H1 (cell line): ENCODE measurements around the gene SBK2. TPM values are rescaled to one million over a fixed set of nuclear protein-coding genes. Genes with fewer than 3 reads are reported as not detected.
A peak's percentile ranks its signal among the peaks of the same experiment; 100 is the strongest.

ENCODE experiments used
- CTCF ChIA-PET: fragments of 300-600 bp; sonication (Branson Sonifier 250); formaldehyde crosslinking; loops from one replicate; lab custom pipeline; 2021; ENCODE audit not compliant: partially characterized antibody; lab: Charles Lee
- POLR2A ChIA-PET: fragments of 300-600 bp; sonication (Branson Sonifier 250); formaldehyde crosslinking; loops from one replicate; lab custom pipeline; 2021; ENCODE audit warnings: inconsistent platforms; ENCODE audit not compliant: partially characterized antibody; lab: Charles Lee
- DNase-seq, 2 experiments: peaks; one replicate each; pipeline versions ENCODE4 v3.0.0 to v3.0.0-alpha.2; 2010 to 2022; ENCODE audit warnings: low spot score in 2 of 2, low read depth in 1 of 2, mixed read lengths in 1 of 2
- FAIRE-seq: peaks from 2 replicates; lab custom pipeline; 2011; peaks lifted over from hg19 to GRCh38; lab: Jason Lieb, UNC
- H2AFZ ChIP-seq: 2 replicates; pipeline ENCODE4 v1.8.1; 2012; ENCODE audit warnings: low read length, inconsistent platforms
- H2AK5ac ChIP-seq: 2 replicates; pipeline ENCODE4 v1.6.1; 2013; ENCODE audit warnings: low read depth, low read length
- H2BK120ac ChIP-seq: replicated peaks from 2 replicates; pipeline ENCODE3; 2013; ENCODE audit warnings: low read depth, low read length, inconsistent platforms
- H2BK12ac ChIP-seq: 2 replicates; pipeline ENCODE4 v1.6.1; 2013; ENCODE audit warnings: low read depth, low read length
- H2BK15ac ChIP-seq: 2 replicates; pipeline ENCODE4 v1.6.1; 2013; ENCODE audit warnings: low read length
- H2BK20ac ChIP-seq: 2 replicates; pipeline ENCODE4 v1.6.1; 2013; ENCODE audit warnings: low read length
- H2BK5ac ChIP-seq: 2 replicates; pipeline ENCODE4 v1.6.1; 2013; ENCODE audit warnings: low read depth, low read length
- H3K14ac ChIP-seq: 2 replicates; pipeline ENCODE4 v1.6.1; 2013; ENCODE audit warnings: inconsistent platforms; ENCODE audit not compliant: insufficient read length
- H3K18ac ChIP-seq: 2 replicates; pipeline ENCODE4 v1.6.1; 2013; ENCODE audit warnings: low read length; ENCODE audit errors: extremely low read depth
- H3K23ac ChIP-seq: 2 replicates; pipeline ENCODE4 v1.6.1; 2013; ENCODE audit warnings: inconsistent platforms; ENCODE audit not compliant: insufficient read length
- H3K23me2 ChIP-seq: 2 replicates; pipeline ENCODE4 v1.6.1; 2013; ENCODE audit warnings: low read depth, low read length
- H3K27ac ChIP-seq: 2 replicates; pipeline ENCODE4 v1.6.1; 2011; ENCODE audit warnings: low read depth, low read length, inconsistent platforms
- H3K27me3 ChIP-seq, 4 experiments: replicated peaks in 1 of 4; 1 replicate in 1 of 4; 2 replicates in 3 of 4; pipeline versions ENCODE4 v1.6.1 to v1.8.1; 2011 to 2013; ENCODE audit warnings: low read length in 3 of 4, mild to moderate bottlenecking in 3 of 4, inconsistent platforms in 2 of 4, mixed read lengths in 2 of 4, moderate library complexity in 1 of 4; ENCODE audit not compliant: control insufficient read depth in 3 of 4, insufficient read depth in 3 of 4; ENCODE audit errors: extremely low read depth in 1 of 4
- H3K36me3 ChIP-seq, 4 experiments: 2 replicates each; pipeline versions ENCODE4 v1.6.1 to v1.8.1; 2011 to 2013; ENCODE audit warnings: mild to moderate bottlenecking in 4 of 4, low read length in 3 of 4, moderate library complexity in 2 of 4, control low read depth in 1 of 4, inconsistent platforms in 1 of 4; ENCODE audit not compliant: insufficient read depth in 4 of 4, control insufficient read depth in 2 of 4
- H3K4ac ChIP-seq: replicated peaks from 2 replicates; pipeline ENCODE3; 2013; ENCODE audit warnings: low read length, low read depth, mixed read lengths, inconsistent platforms; ENCODE audit not compliant: insufficient read length
- H3K4me1 ChIP-seq, 4 experiments: replicated peaks in 1 of 4; 1 replicate in 1 of 4; 2 replicates in 3 of 4; pipeline versions ENCODE4 v1.6.1 to v1.8.1; 2011 to 2013; ENCODE audit warnings: low read length in 3 of 4, inconsistent platforms in 2 of 4, mixed read lengths in 1 of 4; ENCODE audit not compliant: insufficient read depth in 4 of 4, control insufficient read depth in 3 of 4
- H3K4me2 ChIP-seq, 2 experiments: 2 replicates each; pipeline versions ENCODE4 v1.6.1 to v1.8.1; 2011 to 2013; ENCODE audit warnings: low read depth in 2 of 2, low read length in 2 of 2, control low read depth in 1 of 2, inconsistent platforms in 1 of 2, mild to moderate bottlenecking in 1 of 2; ENCODE audit not compliant: insufficient read depth in 1 of 2
- H3K4me3 ChIP-seq, 4 experiments: fragments of 200-600, 300-600 bp in 1 of 4; sonication (generic), shearing (Covaris generic), sonication (Bioruptor Twin) in 1 of 4; 2 replicates each; pipeline versions ENCODE4 v1.5.1 to v1.8.1; 2011 to 2016; ENCODE audit warnings: low read length in 4 of 4, low read depth in 3 of 4, control low read depth in 2 of 4, inconsistent platforms in 2 of 4, mild to moderate bottlenecking in 2 of 4, mixed read lengths in 1 of 4, moderate library complexity in 1 of 4; ENCODE audit not compliant: insufficient read depth in 2 of 4; ENCODE audit errors: extremely low read depth in 1 of 4
- H3K56ac ChIP-seq: replicated peaks from 2 replicates; pipeline ENCODE3; 2013; ENCODE audit warnings: low read depth, mild to moderate bottlenecking, mixed read lengths, low read length, inconsistent platforms; ENCODE audit not compliant: insufficient read length
- H3K79me1 ChIP-seq: 2 replicates; pipeline ENCODE4 v1.6.1; 2013; ENCODE audit warnings: low read depth, low read length, control low read depth
- H3K79me2 ChIP-seq, 2 experiments: 2 replicates each; pipeline versions ENCODE4 v1.6.1 to v1.8.1; 2012 to 2013; ENCODE audit warnings: low read length in 2 of 2, mild to moderate bottlenecking in 2 of 2, inconsistent platforms in 1 of 2; ENCODE audit not compliant: insufficient read depth in 2 of 2, control insufficient read depth in 1 of 2
- H3K9ac ChIP-seq, 4 experiments: replicated peaks in 1 of 4; 1 replicate in 1 of 4; 2 replicates in 3 of 4; pipeline versions ENCODE4 v1.6.1 to v1.8.1; 2011 to 2013; ENCODE audit warnings: low read depth in 3 of 4, low read length in 3 of 4, control low read depth in 2 of 4, mild to moderate bottlenecking in 2 of 4, moderate library complexity in 2 of 4, inconsistent platforms in 1 of 4; ENCODE audit errors: extremely low read depth in 1 of 4
- H3K9me3 ChIP-seq, 2 experiments: 2 replicates each; pipeline versions ENCODE4 v1.6.1 to v1.8.1; 2012 to 2013; ENCODE audit warnings: mild to moderate bottlenecking in 2 of 2, moderate library complexity in 2 of 2, control low read depth in 1 of 2, inconsistent platforms in 1 of 2, low read depth in 1 of 2, low read length in 1 of 2, mixed read lengths in 1 of 2; ENCODE audit not compliant: insufficient read depth in 2 of 2
- H4K20me1 ChIP-seq, 2 experiments: replicated peaks in 1 of 2; 2 replicates each; pipeline versions ENCODE3 to v1.8.1; 2011 to 2013; ENCODE audit warnings: inconsistent platforms in 2 of 2, low read length in 2 of 2, mild to moderate bottlenecking in 1 of 2; ENCODE audit not compliant: insufficient read depth in 2 of 2, control insufficient read depth in 1 of 2
- H4K5ac ChIP-seq: 2 replicates; pipeline ENCODE4 v1.6.1; 2013; ENCODE audit warnings: low read length, low read depth, mixed read lengths, inconsistent platforms; ENCODE audit not compliant: insufficient read length
- H4K8ac ChIP-seq: 2 replicates; pipeline ENCODE4 v1.8.0; 2013; ENCODE audit warnings: mild to moderate bottlenecking, moderate library complexity, low read length, inconsistent platforms; ENCODE audit not compliant: insufficient read depth; ENCODE audit errors: extremely low read depth
- H4K91ac ChIP-seq: replicated peaks from 2 replicates; pipeline ENCODE3; 2013; ENCODE audit warnings: low read length, mixed read lengths, inconsistent platforms; ENCODE audit not compliant: insufficient read length
- CBX5 ChIP-seq: fragments of 300-800, 300-1000 bp; sonication (generic); IDR thresholded peaks from 2 replicates; pipeline ENCODE4 v1.7.1; 2016; ENCODE audit warnings: antibody characterized with exemption, low read length, low read depth
- CHD1 ChIP-seq: IDR thresholded peaks from 2 replicates; pipeline ENCODE4 v1.6.1; 2012; ENCODE audit warnings: low read depth, low read length, improper control_type of control experiment
- EP300 ChIP-seq, 2 experiments: IDR thresholded peaks; 1 replicate in 1 of 2; 2 replicates in 1 of 2; pipeline ENCODE4 v1.6.1; 2011 to 2012; ENCODE audit warnings: low read depth in 2 of 2, low read length in 2 of 2, mild to moderate bottlenecking in 2 of 2, borderline replicate concordance in 1 of 2, inconsistent platforms in 1 of 2, moderate library complexity in 1 of 2
- FOSL1 ChIP-seq: IDR thresholded peaks from 2 replicates; pipeline ENCODE4 v1.6.1; 2011; ENCODE audit warnings: mild to moderate bottlenecking, low read depth, low read length, moderate library complexity; ENCODE audit not compliant: insufficient read depth
- GTF2F1 ChIP-seq: IDR thresholded peaks from 2 replicates; pipeline ENCODE4 v1.6.1; 2012; ENCODE audit warnings: low read depth, low read length, improper control_type of control experiment, borderline replicate concordance
- KDM1A ChIP-seq: fragments of 200-600, 300-600 bp; sonication (generic); IDR thresholded peaks from 2 replicates; pipeline ENCODE4 v1.7.1; 2016; ENCODE audit warnings: mild to moderate bottlenecking, low read length, borderline replicate concordance
- SIRT6 ChIP-seq: IDR thresholded peaks from one replicate; pipeline ENCODE4 v1.7.1; 2012; ENCODE audit warnings: low read length, inconsistent platforms
- SP1 ChIP-seq: IDR thresholded peaks from 2 replicates; pipeline ENCODE4 v1.6.1; 2011; ENCODE audit warnings: low read depth, low read length
- WGBS, 2 experiments: shearing (Covaris generic) in 1 of 2; methylation state at CpG; one replicate each; pipeline versions ENCODE4 v1.1.6 to v1.1.7; 2013 to 2015; ENCODE audit warnings: low lambda C conversion rate in 2 of 2, mixed read lengths in 2 of 2, inconsistent platforms in 1 of 2, low coverage in 1 of 2, missing lambda C conversion rate in 1 of 2; ENCODE audit not compliant: insufficient replicate concordance in 2 of 2, insufficient coverage in 1 of 2, insufficient read length in 1 of 2; ENCODE audit errors: extremely low coverage in 1 of 2, missing lambda C conversion rate in 1 of 2; 5-methylcytosine and 5-hydroxymethylcytosine counted together
- polyA plus RNA-seq, 7 experiments: library from polyadenylated mRNA; depleted of rRNA in 3 of 7; stranded (reverse) in 5 of 7; unstranded in 2 of 7; fragments of >200 nt in 5 of 7; fragments of 200-250 nt in 2 of 7; gene quantifications; 1 replicate in 5 of 7; 2 replicates in 1 of 7; 4 replicates in 1 of 7; pipeline versions ENCODE4 v1.2.1 to v1.2.3, GENCODE V29; 2011 to 2013; ENCODE audit warnings: missing spikeins in 2 of 7, mixed read lengths in 2 of 7
- total RNA-seq: library from RNA; stranded (reverse); fragmentation: NEBNext Ultra II Directional; extraction: Animal tissue kit (Norgen Biotek cat#: 25700); gene quantifications from 2 replicates; pipeline ENCODE4 v1.2.1, GENCODE V29; 2021
- TF ChIP-seq, protein P1 (sequence below): IDR thresholded peaks from 2 replicates; pipeline ENCODE4 v1.6.1; 2012; ENCODE audit warnings: inconsistent platforms
- TF ChIP-seq, protein P2 (sequence below), 3 experiments: IDR thresholded peaks; 1 replicate in 2 of 3; 2 replicates in 1 of 3; pipeline versions ENCODE4 v1.5.1 to v1.6.1; 2011; ENCODE audit warnings: low read length in 3 of 3, mild to moderate bottlenecking in 3 of 3, inconsistent platforms in 2 of 3, low read depth in 1 of 3, moderate library complexity in 1 of 3; ENCODE audit not compliant: insufficient read depth in 1 of 3; ENCODE audit errors: control extremely low read depth in 1 of 3

The SBK2 gene
- total and polyA plus RNA-seq, 2 of the 8 experiments (the other 6 are each of a cell fraction or from before 2014, with no cell fraction given) = 3.2 to 4.1 TPM

DNA sequence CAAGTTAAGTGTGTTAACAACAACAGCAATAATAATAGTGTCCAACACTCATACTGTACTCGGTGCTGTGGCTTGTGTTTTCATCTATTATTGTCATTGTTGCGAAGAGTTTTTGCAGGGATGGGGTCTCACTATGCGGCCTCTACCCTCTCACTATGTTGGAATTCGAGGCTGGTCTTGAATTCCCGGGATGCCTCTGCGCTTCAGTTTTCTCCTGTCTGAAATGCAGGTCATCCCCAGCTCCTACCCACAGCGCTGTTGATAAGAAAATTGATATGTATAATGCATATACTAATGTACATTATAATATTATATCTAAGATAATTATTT, 13.4 kb upstream of the SBK2 start:
- H4K20me1 ChIP-seq = no peaks in the 10 kb centered on the region
- H4K5ac ChIP-seq = peak overlapping the region; percentile 73
- H3K9ac ChIP-seq = 0 out of 7 replicates have a peak overlapping the region, but pooled peaks of 1 of the 4 experiments have one; percentile 9
- H2BK12ac ChIP-seq = peak overlapping the region; percentile 78; the same call in 1 of the 2 replicates
- peak overlapping the region; percentile 32 to 57 (median 39); a peak in 7 of 8 replicates for H3K4me3 ChIP-seq
- H4K8ac ChIP-seq = no peak overlapping the region
- FAIRE-seq (peak; percentile 60), DNase-seq (no peak)
- peak overlapping the region; percentile 27 for H3K14ac ChIP-seq
- H3K56ac ChIP-seq = no peak overlapping the region
- no peaks in the 10 kb centered on the region for H3K79me1 ChIP-seq
- H3K23ac ChIP-seq = no peak overlapping the region
- H3K4ac ChIP-seq = no peak overlapping the region
- peak overlapping the region; percentile 82; the same call in 1 of the 2 replicates for H2BK5ac ChIP-seq
- H2BK20ac ChIP-seq = 0 out of 2 replicates have a peak overlapping the region, but pooled peaks have one; percentile 82
- H3K4me2 ChIP-seq = peak overlapping the region; percentile 68 to 82
- no peaks in the 10 kb centered on the region for H3K9me3 ChIP-seq
- peaks cover 8 to 23% (median 14%) of the 10 kb centered on the region in 4 experiments for H3K4me1 ChIP-seq
- WGBS, 2 experiments = 17% methylated on average over 7 of the region's 7 CpGs; no CpG with 5 or more reads in 1 of the 2 experiments
- no peak overlapping the region for H2AK5ac ChIP-seq
- H4K91ac ChIP-seq = peak overlapping the region; percentile 69
- H3K18ac ChIP-seq = peak overlapping the region; percentile 20; the same call in 1 of the 2 replicates
- H2BK120ac ChIP-seq = peak overlapping the region; percentile 7
- ChIA-PET POLR2A (interaction anchor here (0.6 to 2.3 kb wide), 19 partner anchors 9 to 470 kb away, joined by 3 to 10 read pairs (median 4); partner anchors contain the start of genes FIZ1, UBE2S and ZNF579), CTCF (interaction anchor here (0.6 to 2.1 kb wide), 8 partner anchors 10 to 104 kb away, joined by 3 to 6 read pairs (median 4); partner anchors contain the start of gene U2AF2)
- H3K23me2 ChIP-seq = peaks cover 7% of the 10 kb centered on the region; the same call in 1 of the 2 replicates
- H3K27ac ChIP-seq = no peak overlapping the region
- peaks cover 0 to 3% (median 0%) of the 10 kb centered on the region in 4 experiments; a peak in 1 of 7 replicates for H3K27me3 ChIP-seq
- H2BK15ac ChIP-seq = 0 out of 2 replicates have a peak overlapping the region, but pooled peaks have one; percentile 83
- peak overlapping the region; percentile 91 for H2AFZ ChIP-seq
- H3K79me2 ChIP-seq = no peaks in the 10 kb centered on the region
- H3K36me3 ChIP-seq = no peaks in the 10 kb centered on the region
- TF ChIP-seq CBX5 = no peak
- no peak for TF ChIP-seq GTF2F1
- TF ChIP-seq FOSL1 = no peak
- TF ChIP-seq, protein P1, sequence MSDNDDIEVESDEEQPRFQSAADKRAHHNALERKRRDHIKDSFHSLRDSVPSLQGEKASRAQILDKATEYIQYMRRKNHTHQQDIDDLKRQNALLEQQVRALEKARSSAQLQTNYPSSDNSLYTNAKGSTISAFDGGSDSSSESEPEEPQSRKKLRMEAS = no peak
- TF ChIP-seq EP300 (IDR thresholded peaks at IDR 0.05; ENCODE audit: borderline replicate concordance in 1 of 2, low read depth in 2 of 2, low read length in 2 of 2) = no peak
- TF ChIP-seq KDM1A = no peak
- TF ChIP-seq, protein P2, sequence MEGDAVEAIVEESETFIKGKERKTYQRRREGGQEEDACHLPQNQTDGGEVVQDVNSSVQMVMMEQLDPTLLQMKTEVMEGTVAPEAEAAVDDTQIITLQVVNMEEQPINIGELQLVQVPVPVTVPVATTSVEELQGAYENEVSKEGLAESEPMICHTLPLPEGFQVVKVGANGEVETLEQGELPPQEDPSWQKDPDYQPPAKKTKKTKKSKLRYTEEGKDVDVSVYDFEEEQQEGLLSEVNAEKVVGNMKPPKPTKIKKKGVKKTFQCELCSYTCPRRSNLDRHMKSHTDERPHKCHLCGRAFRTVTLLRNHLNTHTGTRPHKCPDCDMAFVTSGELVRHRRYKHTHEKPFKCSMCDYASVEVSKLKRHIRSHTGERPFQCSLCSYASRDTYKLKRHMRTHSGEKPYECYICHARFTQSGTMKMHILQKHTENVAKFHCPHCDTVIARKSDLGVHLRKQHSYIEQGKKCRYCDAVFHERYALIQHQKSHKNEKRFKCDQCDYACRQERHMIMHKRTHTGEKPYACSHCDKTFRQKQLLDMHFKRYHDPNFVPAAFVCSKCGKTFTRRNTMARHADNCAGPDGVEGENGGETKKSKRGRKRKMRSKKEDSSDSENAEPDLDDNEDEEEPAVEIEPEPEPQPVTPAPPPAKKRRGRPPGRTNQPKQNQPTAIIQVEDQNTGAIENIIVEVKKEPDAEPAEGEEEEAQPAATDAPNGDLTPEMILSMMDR (IDR thresholded peaks at IDR 0.05; ENCODE audit: control extremely low read depth in 1 of 3, insufficient read depth in 1 of 3, low read depth in 1 of 3, low read length in 3 of 3) = peak in 1 of 3 experiments; percentile 6; a peak in 1 of 4 replicates
- TF ChIP-seq SIRT6 = no peak
- TF ChIP-seq SP1 = no peak
- TF ChIP-seq CHD1 = no peak
